Glutamatergic neuron (in vitro differentiated cells): ENCODE measurements around the gene CCDC70. TPM values are rescaled to one million over a fixed set of nuclear protein-coding genes. Genes with fewer than 3 reads are reported as not detected.

ENCODE experiments used
- DNase-seq: peaks from one replicate; pipeline ENCODE4 v3.0.0; 2022
- H3K27ac Mint-ChIP-seq: one replicate; pipeline ENCODE4 v1.8.0; 2020; ENCODE audit warnings: mild to moderate bottlenecking, mixed read lengths, inconsistent platforms; ENCODE audit not compliant: unreplicated experiment
- H3K27me3 Mint-ChIP-seq: one replicate; pipeline ENCODE4 v1.8.0; 2020; ENCODE audit warnings: mild to moderate bottlenecking, moderate library complexity, mixed read lengths, inconsistent platforms; ENCODE audit not compliant: unreplicated experiment
- H3K36me3 Mint-ChIP-seq: one replicate; pipeline ENCODE4 v1.8.0; 2020; ENCODE audit warnings: mild to moderate bottlenecking, mixed read lengths, inconsistent platforms; ENCODE audit not compliant: unreplicated experiment
- H3K4me1 Mint-ChIP-seq: one replicate; pipeline ENCODE4 v1.8.0; 2020; ENCODE audit warnings: mild to moderate bottlenecking, low read depth, mixed read lengths, inconsistent platforms; ENCODE audit not compliant: unreplicated experiment
- H3K4me3 Mint-ChIP-seq: one replicate; pipeline ENCODE4 v1.8.0; 2020; ENCODE audit warnings: mild to moderate bottlenecking, mixed read lengths, inconsistent platforms; ENCODE audit not compliant: unreplicated experiment
- H3K9me3 Mint-ChIP-seq: one replicate; pipeline ENCODE4 v1.8.0; 2020; ENCODE audit warnings: mild to moderate bottlenecking, moderate library complexity, mixed read lengths, inconsistent platforms; ENCODE audit not compliant: unreplicated experiment
- CTCF ChIP-seq: fragments of 200-600 bp; sonication (generic); IDR thresholded peaks from one replicate; pipeline ENCODE4 v1.5.0; 2021; ENCODE audit not compliant: partially characterized antibody, unreplicated experiment
- total RNA-seq: library from RNA; stranded (reverse); fragmentation: NEBNext Ultra II Directional; extraction: Animal tissue kit (Norgen Biotek cat#: 25700); gene quantifications from one replicate; pipeline ENCODE4 v1.2.1, GENCODE V29; 2021; ENCODE audit not compliant: unreplicated experiment

CCDC70 gene
- total RNA-seq, 1 donor from 2014 or later = not detected

DNA sequence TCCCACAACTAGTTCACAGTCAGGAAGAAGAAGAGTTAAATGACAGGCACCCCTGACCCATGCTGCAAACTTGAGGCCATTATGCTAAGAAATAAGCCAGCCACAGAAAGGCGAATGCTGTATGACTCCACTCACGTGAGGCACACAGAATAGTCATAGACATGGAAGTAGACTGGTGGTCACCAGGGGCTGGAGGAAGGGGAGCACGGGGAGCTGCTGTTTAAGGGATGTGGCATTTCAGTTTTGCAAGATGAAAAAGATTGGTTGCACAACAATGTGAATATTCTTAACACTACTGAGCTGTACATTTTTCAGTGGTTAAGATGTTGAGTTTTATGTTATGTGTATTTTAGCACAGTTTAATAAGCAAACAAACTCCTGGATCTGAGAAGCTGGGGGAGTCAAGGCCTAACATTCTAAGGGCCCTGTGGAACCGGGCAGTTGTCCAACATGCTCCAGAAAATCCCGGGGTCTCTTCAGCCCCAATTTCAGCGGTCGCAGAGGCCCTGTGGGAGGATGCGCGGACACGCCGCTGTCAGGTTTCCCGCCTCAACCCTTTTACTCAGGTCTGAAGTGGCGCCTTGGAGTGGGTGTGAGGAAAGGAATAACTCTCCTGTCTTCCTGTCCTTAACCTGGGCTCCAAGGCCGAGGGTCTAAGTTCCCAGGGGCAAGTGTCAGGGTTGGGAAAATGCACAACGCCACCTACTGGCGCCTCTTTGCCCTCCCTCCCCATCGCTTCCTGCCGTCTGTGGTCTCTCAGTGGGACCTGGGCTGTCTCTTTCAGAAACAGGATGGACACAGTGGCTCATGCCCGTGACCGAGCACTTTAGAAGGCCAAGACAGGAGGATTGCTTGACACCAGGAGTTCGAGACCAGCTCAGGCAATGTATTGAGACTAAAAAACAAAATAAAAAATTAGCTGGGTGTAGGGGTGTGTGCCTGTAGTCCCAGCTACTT, 12.3 kb upstream of the CCDC70 start:
- no peak overlapping the region for H3K27ac Mint-ChIP-seq
- H3K4me1 Mint-ChIP-seq = no peaks in the 10 kb centered on the region
- no peak overlapping the region for H3K4me3 Mint-ChIP-seq
- peaks cover 3% of the 10 kb centered on the region for H3K27me3 Mint-ChIP-seq
- H3K36me3 Mint-ChIP-seq = peaks cover 5% of the 10 kb centered on the region
- TF ChIP-seq CTCF = peak; percentile 78
- peak; percentile 81 for DNase-seq
- H3K9me3 Mint-ChIP-seq = no peaks in the 10 kb centered on the region

GRCh38 chr13:51856027-51856736, 5.6 kb upstream of the CCDC70 start:
- H3K36me3 Mint-ChIP-seq = no peaks in the 10 kb centered on the region

GRCh38 chr13:51856998-51857397, 4.8 kb upstream of the CCDC70 start:
- TF ChIP-seq CTCF = no peak
- Mint-ChIP-seq H3K27ac (no peak overlapping the region), H3K9me3 (peaks cover 3% of the 10 kb centered on the region), H3K36me3 (no peaks in the 10 kb centered on the region), H3K4me1 (no peaks in the 10 kb centered on the region), H3K4me3 (no peak overlapping the region), H3K27me3 (no peaks in the 10 kb centered on the region)
- no peak for DNase-seq

More at GRCh38 chr13:51856027-51856736, 5.6 kb upstream of the CCDC70 start:
- Mint-ChIP-seq H3K27ac (no peak overlapping the region), H3K9me3 (peaks cover 3% of the 10 kb centered on the region), H3K27me3 (no peaks in the 10 kb centered on the region), H3K4me3 (no peak overlapping the region), H3K4me1 (no peaks in the 10 kb centered on the region)
- no peak for TF ChIP-seq CTCF
- DNase-seq = no peak

DNA sequence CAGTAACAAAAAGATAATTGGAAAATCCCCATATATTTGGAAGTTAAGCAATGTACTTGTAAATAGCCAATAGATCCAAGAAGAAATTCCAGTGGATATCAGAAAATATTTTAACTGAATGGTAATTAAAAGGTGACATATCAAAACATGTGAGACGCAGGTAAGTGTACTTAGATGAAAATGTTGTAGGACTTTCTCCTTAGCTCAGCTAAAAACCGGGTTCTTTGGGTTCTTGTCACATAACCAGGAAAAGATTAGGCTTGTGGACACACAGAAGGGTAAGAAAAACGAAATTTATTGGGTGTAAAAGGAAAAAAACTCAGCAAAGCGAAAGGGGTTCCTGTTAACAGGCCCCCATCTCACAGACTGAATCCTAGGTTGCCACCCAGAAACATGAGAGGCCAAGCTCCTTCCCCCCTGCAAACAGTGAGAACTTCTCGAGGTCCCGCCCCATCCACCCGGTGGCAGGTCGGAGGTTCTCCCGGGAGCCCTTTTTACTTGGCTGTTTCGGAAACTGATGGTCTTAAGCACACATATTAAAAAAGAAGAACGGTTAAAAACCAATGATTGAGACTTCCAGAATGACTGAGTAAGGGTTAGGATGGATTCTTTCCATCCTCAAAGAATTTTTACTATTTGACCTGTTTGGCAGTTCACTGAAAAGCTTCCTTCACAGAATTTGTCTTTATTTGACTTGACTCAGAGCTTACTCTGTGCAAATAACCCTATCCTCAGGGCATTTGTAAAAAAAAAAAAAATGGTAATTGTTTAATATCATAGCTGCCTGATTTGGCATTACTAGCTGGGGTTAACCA, 3.1 kb upstream of the CCDC70 start:
- no peak for TF ChIP-seq CTCF
- Mint-ChIP-seq H3K4me1 (no peaks in the 10 kb centered on the region), H3K27me3 (no peaks in the 10 kb centered on the region), H3K4me3 (no peak overlapping the region), H3K27ac (no peak overlapping the region), H3K36me3 (no peaks in the 10 kb centered on the region), H3K9me3 (peaks cover 3% of the 10 kb centered on the region)
- DNase-seq = no peak
